Nephron (organoid): ENCODE data around the gene IL4.
"Not testable (repeated sequence)": the region's sequence is repeated elsewhere in the genome, so short reads cannot be mapped to it uniquely, and the experiment has no call there.

Experiments
- H3K27ac Mint-ChIP-seq, 3 experiments: 2 replicates each; pipeline ENCODE4 v1.8.0; 2020; ENCODE audit warnings: mixed read lengths in 3 of 3, mild to moderate bottlenecking in 2 of 3, moderate library complexity in 1 of 3
- H3K27me3 Mint-ChIP-seq: 2 replicates; pipeline ENCODE4 v1.8.0; 2021; ENCODE audit warnings: low read depth, mild to moderate bottlenecking, moderate library complexity, mixed read lengths
- H3K36me3 Mint-ChIP-seq: 2 replicates; pipeline ENCODE4 v1.8.0; 2020; ENCODE audit warnings: low read depth, mixed read lengths
- H3K4me1 Mint-ChIP-seq: 2 replicates; pipeline ENCODE4 v1.8.0; 2020; ENCODE audit warnings: mixed read lengths
- H3K4me3 Mint-ChIP-seq, 3 experiments: 2 replicates each; pipeline ENCODE4 v1.8.0; 2020; ENCODE audit warnings: mild to moderate bottlenecking in 3 of 3, mixed read lengths in 3 of 3, moderate library complexity in 2 of 3
- H3K9me3 Mint-ChIP-seq: 2 replicates; pipeline ENCODE4 v1.8.0; 2020; ENCODE audit warnings: mixed read lengths
- CTCF ChIP-seq, 3 experiments: fragments of 200-600 bp; sonication (generic); IDR thresholded peaks; one replicate each; pipeline ENCODE4 v1.5.0; 2021; ENCODE audit warnings: antibody characterized with exemption in 3 of 3; ENCODE audit not compliant: unreplicated experiment in 3 of 3

IL4 gene

GRCh38 chr5:132690156-132690555 lies 16.4 kb downstream of the IL4 start:
- peaks cover 15% of the 10 kb centered on the region for H3K36me3 Mint-ChIP-seq

GRCh38 chr5:132691755-132692631 lies 18.2 kb downstream of the IL4 start:
- not testable (repeated sequence) for H3K27ac Mint-ChIP-seq, H3K9me3 Mint-ChIP-seq, H3K4me1 Mint-ChIP-seq, H3K27me3 Mint-ChIP-seq, H3K4me3 Mint-ChIP-seq
- peaks cover 18% of the 10 kb centered on the region for H3K36me3 Mint-ChIP-seq

More at GRCh38 chr5:132690156-132690555, 16.4 kb downstream of the IL4 start:
- Mint-ChIP-seq H3K4me3 (no peak overlapping the region), H3K4me1 (no peaks in the 10 kb centered on the region), H3K27me3 (no peaks in the 10 kb centered on the region), H3K9me3 (no peaks in the 10 kb centered on the region), H3K27ac (no peak overlapping the region)
- TF ChIP-seq CTCF (IDR thresholded peaks at IDR 0.05; ENCODE audit: unreplicated experiment in 3 of 3) = no peak

- Mint-ChIP-seq H3K4me3 (no peak overlapping the region), H3K27me3 (no peaks in the 10 kb centered on the region), H3K27ac (no peak overlapping the region), H3K9me3 (no peaks in the 10 kb centered on the region), H3K36me3 (peaks cover 20% of the 10 kb centered on the region), H3K4me1 (no peaks in the 10 kb centered on the region)
- TF ChIP-seq CTCF (IDR thresholded peaks at IDR 0.05; ENCODE audit: unreplicated experiment in 3 of 3) = no peak
These were observed 18.8 kb downstream of the IL4 start for GRCh38 chr5:132692632-132692967.

- Mint-ChIP-seq H3K36me3 (peaks cover 38% of the 10 kb centered on the region), H3K4me1 (no peaks in the 10 kb centered on the region), H3K4me3 (no peak overlapping the region), H3K27me3 (no peaks in the 10 kb centered on the region), H3K27ac (no peak overlapping the region), H3K9me3 (no peaks in the 10 kb centered on the region)
- TF ChIP-seq CTCF (IDR thresholded peaks at IDR 0.05; ENCODE audit: unreplicated experiment in 3 of 3) = no peak
These were observed 22.2 kb downstream of the IL4 start for GRCh38 chr5:132695956-132696355.

GRCh38 chr5:132704875-132705274 lies 31.1 kb downstream of the IL4 start:
- Mint-ChIP-seq H3K4me1 (no peaks in the 10 kb centered on the region), H3K36me3 (peaks cover 48% of the 10 kb centered on the region), H3K27ac (no peak overlapping the region), H3K9me3 (no peaks in the 10 kb centered on the region), H3K4me3 (no peak overlapping the region), H3K27me3 (no peaks in the 10 kb centered on the region)
- no peak for TF ChIP-seq CTCF (IDR thresholded peaks at IDR 0.05; ENCODE audit: unreplicated experiment in 3 of 3)

- H3K9me3 Mint-ChIP-seq = no peaks in the 10 kb centered on the region
- peaks cover 28% of the 10 kb centered on the region for H3K36me3 Mint-ChIP-seq
- TF ChIP-seq CTCF (IDR thresholded peaks at IDR 0.05; ENCODE audit: unreplicated experiment in 3 of 3) = no peak
- H3K4me3 Mint-ChIP-seq = no peak overlapping the region
- no peaks in the 10 kb centered on the region for H3K4me1 Mint-ChIP-seq
- H3K27me3 Mint-ChIP-seq = no peaks in the 10 kb centered on the region
- H3K27ac Mint-ChIP-seq = no peak overlapping the region
These were observed 34.9 kb downstream of the IL4 start for GRCh38 chr5:132708645-132709044.
